GM10847 (cell line): ENCODE measurements around the gene CHTF18.

Experiments used
- POLR2A ChIP-seq: IDR thresholded peaks from 2 replicates; pipeline ENCODE4 v1.6.1; 2011; ENCODE audit not compliant: insufficient read length; ENCODE audit errors: extremely low read depth

The CHTF18 gene

GRCh38 chr16:795580-796229 is 7.3 kb downstream of the CHTF18 start:
- no peak for TF ChIP-seq POLR2A

GRCh38 chr16:796296-797119 is 8.1 kb downstream of the CHTF18 start:
- no peak for TF ChIP-seq POLR2A

- TF ChIP-seq POLR2A: no peak
These were observed 8.7 kb downstream of the CHTF18 start for GRCh38 chr16:797120-797420.

GRCh38 chr16:797686-798085 is 9.3 kb downstream of the CHTF18 start:
- no peak for TF ChIP-seq POLR2A

- no peak for TF ChIP-seq POLR2A
These were observed 10.2 kb downstream of the CHTF18 start for GRCh38 chr16:798666-799065.

- no peak for TF ChIP-seq POLR2A
These were observed 10.9 kb downstream of the CHTF18 start for GRCh38 chr16:799111-799947.

- TF ChIP-seq POLR2A: no peak
These were observed 11.8 kb downstream of the CHTF18 start, which contains the start of gene GNG13 for GRCh38 chr16:799948-800833. TSS of gene GNG13 (minus strand) at chr16:800734. CDS start at chr16:799077, 1,657 bp downstream.

GRCh38 chr16:800834-801511 is 12.6 kb downstream of the CHTF18 start:
- no peak for TF ChIP-seq POLR2A

GRCh38 chr16:801584-802363 is 13.4 kb downstream of the CHTF18 start:
- no peak for TF ChIP-seq POLR2A

GRCh38 chr16:802461-802860 is 14.0 kb downstream of the CHTF18 start:
- TF ChIP-seq POLR2A: no peak

- no peak for TF ChIP-seq POLR2A
These were observed 14.7 kb downstream of the CHTF18 start for GRCh38 chr16:802914-803753.

- TF ChIP-seq POLR2A: no peak
These were observed 15.3 kb downstream of the CHTF18 start for GRCh38 chr16:803754-804080.
